ENCODE data around the gene PAN2. TPM values are rescaled to one million over a fixed set of nuclear protein-coding genes. Genes with fewer than 3 reads are reported as not detected.

PAN2 gene
- total RNA-seq, 1 experiment from 2014 or later, result 78.1 TPM

GRCh38 chr12:56271031-56271430, 62.8 kb downstream of the PAN2 start:
- no peaks in the 10 kb centered on the region for H3K27me3 ChIP-seq (ENCODE audit: insufficient read depth, low read depth)
- H3K4me1 ChIP-seq (replicated peaks; ENCODE audit: insufficient read depth), result peaks cover 4% of the 10 kb centered on the region; the same call in 1 of the 2 replicates
- no peak overlapping the region for H3K27ac ChIP-seq
- peaks cover 32% of the 10 kb centered on the region; the same call in 1 of the 2 replicates for H3F3A ChIP-seq (ENCODE audit: insufficient read depth, low read depth)
- ChIA-PET POLR2A (ENCODE audit: unreplicated experiment) (interaction anchor here (0.6 kb wide), 1 partner anchor 224 kb away, joined by 6 read pairs; no protein-coding TSS in a partner anchor), CTCF (interaction anchor here (0.5 to 0.6 kb wide), 3 partner anchors 33 to 297 kb away, joined by 3 to 17 read pairs (median 5); no protein-coding TSS in a partner anchor)
- intact Hi-C loops (cut with micrococcal nuclease; ENCODE audit: unreplicated experiment), result no loop called here
- TF ChIP-seq CTCF (conservative IDR thresholded peaks at IDR 0.05), result peak; percentile 39; the same call in 1 of the 2 replicates
- TF ChIP-seq EZH2 (IDR thresholded peaks at IDR 0.05; ENCODE audit: low read depth), result no peak
- H4K20me1 ChIP-seq (ENCODE audit: insufficient read depth), result no peaks in the 10 kb centered on the region
- no TSS peak for BruUV-seq (replicated peaks)
- H3K9me2 ChIP-seq (ENCODE audit: insufficient read depth), result no peaks in the 10 kb centered on the region
- DNase-seq, result no peak
- no peak overlapping the region for H3K4me2 ChIP-seq
- no peaks in the 10 kb centered on the region for H3K9me3 ChIP-seq (ENCODE audit: insufficient read depth, low read depth)
- H2AFZ ChIP-seq, result no peak overlapping the region
- peaks cover 14% of the 10 kb centered on the region for H3K36me3 ChIP-seq (ENCODE audit: low read depth)
- H3K79me2 ChIP-seq (ENCODE audit: low read depth), result no peaks in the 10 kb centered on the region
- H3K4me3 ChIP-seq, result no peak overlapping the region

- CTCF ChIA-PET, result interaction anchor here (0.6 to 0.8 kb wide), 2 partner anchors 9 to 24 kb away, joined by 4 to 5 read pairs; no protein-coding TSS in a partner anchor
- no TSS peak for BruUV-seq (replicated peaks)
- no peaks in the 10 kb centered on the region for H3K79me2 ChIP-seq (ENCODE audit: low read depth)
- no peaks in the 10 kb centered on the region for H3K9me2 ChIP-seq (ENCODE audit: insufficient read depth)
- intact Hi-C loops (cut with micrococcal nuclease; ENCODE audit: unreplicated experiment), result loop anchor here (2.0 to 5.0 kb wide), 3 partner anchors 45 to 149 kb away; partner anchors contain the start of gene ZC3H10
- peak overlapping the region; percentile 89; the same call in 1 of the 2 replicates for H2AFZ ChIP-seq
- peaks cover 25% of the 10 kb centered on the region; the same call in 1 of the 2 replicates for H3F3A ChIP-seq (ENCODE audit: insufficient read depth, low read depth)
- peak overlapping the region; percentile 75; the same call in 1 of the 2 replicates for H3K4me3 ChIP-seq
- H3K27me3 ChIP-seq (ENCODE audit: insufficient read depth, low read depth), result no peaks in the 10 kb centered on the region
- H3K4me2 ChIP-seq, result peak overlapping the region; percentile 90
- no peaks in the 10 kb centered on the region for H3K9me3 ChIP-seq (ENCODE audit: insufficient read depth, low read depth)
- POLR2A ChIA-PET (ENCODE audit: unreplicated experiment), result interaction anchor here (0.7 to 1.1 kb wide), 3 partner anchors 24 to 93 kb away, joined by 3 to 6 read pairs (median 5); partner anchors contain the start of gene STAT2
- peaks cover 11% of the 10 kb centered on the region for H3K4me1 ChIP-seq (replicated peaks; ENCODE audit: insufficient read depth)
- no peak for DNase-seq
- H3K36me3 ChIP-seq (ENCODE audit: low read depth), result no peaks in the 10 kb centered on the region; the same call in 1 of the 2 replicates
- TF ChIP-seq EZH2 (IDR thresholded peaks at IDR 0.05; ENCODE audit: low read depth), result no peak
- TF ChIP-seq CTCF (conservative IDR thresholded peaks at IDR 0.05), result no peak
- no peaks in the 10 kb centered on the region for H4K20me1 ChIP-seq (ENCODE audit: insufficient read depth)
- H3K27ac ChIP-seq, result no peak overlapping the region
Observed at GRCh38 chr12:56267443-56268071, 66.2 kb downstream of the PAN2 start.

GRCh38 chr12:56266693-56267442, 66.9 kb downstream of the PAN2 start, which contains the start of gene COQ10A:
Gene COQ10A (plus strand): TSS chr12:56266942. CDS start chr12:56267119, 177 bp downstream.
- peak; percentile 57 to 85 for DNase-seq
- no TSS peak for BruUV-seq (replicated peaks)
- POLR2A ChIA-PET (ENCODE audit: unreplicated experiment), result interaction anchor here (0.5 to 1.1 kb wide), 6 partner anchors 25 to 150 kb away, joined by 3 to 11 read pairs (median 6); partner anchors contain the start of gene STAT2

More at GRCh38 chr12:56266693-56267442, 66.9 kb downstream of the PAN2 start, which contains the start of gene COQ10A:
- H3F3A ChIP-seq (ENCODE audit: insufficient read depth, low read depth), result peaks cover 30% of the 10 kb centered on the region; the same call in 1 of the 2 replicates
- no peaks in the 10 kb centered on the region for H3K9me2 ChIP-seq (ENCODE audit: insufficient read depth)
- no peaks in the 10 kb centered on the region for H3K9me3 ChIP-seq (ENCODE audit: insufficient read depth, low read depth)
- no peaks in the 10 kb centered on the region for H3K27me3 ChIP-seq (ENCODE audit: insufficient read depth, low read depth)
- no peak within 1 kb of the TSS for H3K27ac ChIP-seq
- intact Hi-C loops (cut with micrococcal nuclease; ENCODE audit: unreplicated experiment), result loop anchor here (1.0 to 5.0 kb wide), 4 partner anchors 9 to 148 kb away; partner anchors contain the start of genes ANKRD52 and ZC3H10
- peak within 1 kb of the TSS; percentile 90 for H3K4me2 ChIP-seq
- H3K79me2 ChIP-seq (ENCODE audit: low read depth), result no peaks in the 10 kb centered on the region
- H2AFZ ChIP-seq, result peak within 1 kb of the TSS; percentile 89
- TF ChIP-seq CTCF (conservative IDR thresholded peaks at IDR 0.05), result peak; percentile 73
- TF ChIP-seq EZH2 (IDR thresholded peaks at IDR 0.05; ENCODE audit: low read depth), result no peak
- no peaks in the 10 kb centered on the region for H4K20me1 ChIP-seq (ENCODE audit: insufficient read depth)
- H3K4me1 ChIP-seq (replicated peaks; ENCODE audit: insufficient read depth), result peaks cover 15% of the 10 kb centered on the region
- no peaks in the 10 kb centered on the region; the same call in 1 of the 2 replicates for H3K36me3 ChIP-seq (ENCODE audit: low read depth)
- CTCF ChIA-PET, result interaction anchor here (0.5 to 0.8 kb wide), 2 partner anchors 25 to 54 kb away, joined by 3 to 5 read pairs; no protein-coding TSS in a partner anchor
- peak within 1 kb of the TSS; percentile 75 for H3K4me3 ChIP-seq

Measured in PC-9 (cell line).